Endodermal cell (in vitro differentiated cells): ENCODE measurements around the gene AQP10. TPM values are rescaled to one million over a fixed set of nuclear protein-coding genes. Genes with fewer than 3 reads are reported as not detected.

ENCODE experiments used
- DNase-seq: peaks from one replicate; pipeline ENCODE4 v3.0.0-alpha.2; 2017
- H3K27ac ChIP-seq: 2 replicates; pipeline ENCODE4 v1.5.1; 2013; ENCODE audit warnings: mild to moderate bottlenecking, low read depth, low read length, moderate library complexity
- H3K27me3 ChIP-seq: 2 replicates; pipeline ENCODE4 v1.6.1; 2013; ENCODE audit warnings: mild to moderate bottlenecking, low read length, moderate library complexity; ENCODE audit not compliant: insufficient read depth, control insufficient read depth, poor library complexity, severe bottlenecking
- H3K36me3 ChIP-seq: 2 replicates; pipeline ENCODE4 v1.7.0; 2013; ENCODE audit warnings: mild to moderate bottlenecking, low read length, moderate library complexity; ENCODE audit not compliant: control insufficient read depth, insufficient read depth
- H3K4me1 ChIP-seq: one replicate; pipeline ENCODE4 v1.7.0; 2013; ENCODE audit warnings: low read length; ENCODE audit not compliant: control insufficient read depth, insufficient read depth
- H3K4me3 ChIP-seq: 2 replicates; pipeline ENCODE4 v1.5.1; 2013; ENCODE audit warnings: mild to moderate bottlenecking, low read length, moderate library complexity
- H3K9ac ChIP-seq: 2 replicates; pipeline ENCODE4 v1.6.1; 2013; ENCODE audit warnings: mild to moderate bottlenecking, low read length, moderate library complexity; ENCODE audit not compliant: poor library complexity, severe bottlenecking; ENCODE audit errors: extremely low read depth
- H3K9me3 ChIP-seq: 2 replicates; pipeline ENCODE4 v1.6.1; 2013; ENCODE audit warnings: mild to moderate bottlenecking, low read length, moderate library complexity; ENCODE audit not compliant: control insufficient read depth
- H3K27ac Mint-ChIP-seq: 2 replicates; pipeline ENCODE4 v1.8.0; 2020; ENCODE audit warnings: mixed read lengths
- H3K27me3 Mint-ChIP-seq: 2 replicates; pipeline ENCODE4 v1.8.0; 2021; ENCODE audit warnings: mild to moderate bottlenecking, mixed read lengths; ENCODE audit not compliant: insufficient read depth
- H3K36me3 Mint-ChIP-seq: 2 replicates; pipeline ENCODE4 v1.8.0; 2020; ENCODE audit warnings: low read depth, mixed read lengths
- H3K4me1 Mint-ChIP-seq: 2 replicates; pipeline ENCODE4 v1.8.0; 2020; ENCODE audit warnings: mixed read lengths
- H3K4me3 Mint-ChIP-seq: 2 replicates; pipeline ENCODE4 v1.8.0; 2020; ENCODE audit warnings: mild to moderate bottlenecking, moderate library complexity, mixed read lengths
- H3K9me3 Mint-ChIP-seq: 2 replicates; pipeline ENCODE4 v1.8.0; 2020; ENCODE audit warnings: mild to moderate bottlenecking, mixed read lengths
- CTCF ChIP-seq: fragments of 200-600 bp; sonication (generic); conservative IDR thresholded peaks from 2 replicates; pipeline ENCODE4 v1.5.0; 2021; ENCODE audit warnings: antibody characterized with exemption, mild to moderate bottlenecking
- WGBS, 2 experiments: methylation state at CpG; one replicate each; pipeline versions ENCODE4 v1.1.5 to v1.1.7; 2013; ENCODE audit warnings: missing lambda C conversion rate in 2 of 2, mixed read lengths in 1 of 2; ENCODE audit not compliant: insufficient coverage in 1 of 2, insufficient read length in 1 of 2; 5-methylcytosine and 5-hydroxymethylcytosine counted together
- total RNA-seq, 2 donors: library from RNA; stranded (reverse); fragmentation: NEBNext Ultra II Directional in 1 of 2; extraction: Animal tissue kit (Norgen Biotek cat#: 25700) in 1 of 2; gene quantifications; 2 replicates in 1 of 2; 3 replicates in 1 of 2; pipeline ENCODE4 v1.2.1, GENCODE V29; 2021

The AQP10 gene
- total RNA-seq, 2 donors from 2014 or later = not detected

GRCh38 chr1:154342132-154342531 is 21.2 kb downstream of the AQP10 start:
- Mint-ChIP-seq H3K4me1 (peaks cover 1% of the 10 kb centered on the region), H3K9me3 (no peaks in the 10 kb centered on the region), H3K27me3 (no peaks in the 10 kb centered on the region), H3K4me3 (no peak overlapping the region), H3K36me3 (peaks cover 81% of the 10 kb centered on the region), H3K27ac (no peak overlapping the region)
- H3K4me1 ChIP-seq = no peaks in the 10 kb centered on the region
- no peaks in the 10 kb centered on the region for H3K27me3 ChIP-seq
- WGBS, 2 experiments = 92 to 97% methylated on average over 6 to 7 of the region's 7 CpGs
- H3K9me3 ChIP-seq = no peaks in the 10 kb centered on the region
- H3K9ac ChIP-seq = no peak overlapping the region
- no peak for TF ChIP-seq CTCF
- peaks cover 60% of the 10 kb centered on the region for H3K36me3 ChIP-seq
- no peak for DNase-seq
- H3K27ac ChIP-seq = no peak overlapping the region
- no peak overlapping the region for H3K4me3 ChIP-seq

- Histone ChIP-seq H3K4me1 (no peaks in the 10 kb centered on the region), H3K9ac (no peak overlapping the region), H3K9me3 (no peaks in the 10 kb centered on the region), H3K27ac (no peak overlapping the region), H3K4me3 (no peak overlapping the region), H3K27me3 (no peaks in the 10 kb centered on the region), H3K36me3 (peaks cover 52% of the 10 kb centered on the region)
- Mint-ChIP-seq H3K9me3 (no peaks in the 10 kb centered on the region), H3K27me3 (no peaks in the 10 kb centered on the region), H3K36me3 (peaks cover 78% of the 10 kb centered on the region), H3K4me1 (peaks cover 4% of the 10 kb centered on the region), H3K4me3 (no peak overlapping the region), H3K27ac (no peak overlapping the region)
- no peak for DNase-seq
- WGBS, 2 experiments = 94 to 98% methylated on average over 14 to 21 of the region's 21 CpGs
- no peak for TF ChIP-seq CTCF
Measured at GRCh38 chr1:154342836-154343472, 22.1 kb downstream of the AQP10 start.

- Histone ChIP-seq H3K27me3 (no peaks in the 10 kb centered on the region), H3K9ac (no peak overlapping the region), H3K4me1 (no peaks in the 10 kb centered on the region), H3K9me3 (no peaks in the 10 kb centered on the region), H3K27ac (no peak overlapping the region), H3K4me3 (no peak overlapping the region), H3K36me3 (peaks cover 44% of the 10 kb centered on the region)
- peaks cover 72% of the 10 kb centered on the region for H3K36me3 Mint-ChIP-seq
- no peaks in the 10 kb centered on the region for H3K9me3 Mint-ChIP-seq
- no peaks in the 10 kb centered on the region for H3K27me3 Mint-ChIP-seq
- peaks cover 4% of the 10 kb centered on the region for H3K4me1 Mint-ChIP-seq
- DNase-seq = peak; percentile 91
- H3K27ac Mint-ChIP-seq = no peak overlapping the region
- 83 to 85% methylated on average over 8 to 12 of the region's 12 CpGs for whole genome bisulfite sequencing, 2 experiments
- peak; percentile 91 for TF ChIP-seq CTCF
- H3K4me3 Mint-ChIP-seq = no peak overlapping the region
Measured at GRCh38 chr1:154344977-154345837, 24.3 kb downstream of the AQP10 start.
